HG03097 (cell line): ENCODE data around the gene ARIH2.

Experiments
- ATAC-seq: cut with Tn5 transposase; IDR thresholded peaks from one replicate; pipeline ENCODE4 v1.9.1; 2021; ENCODE audit not compliant: unreplicated experiment, low FRiP score

The ARIH2 gene

DNA sequence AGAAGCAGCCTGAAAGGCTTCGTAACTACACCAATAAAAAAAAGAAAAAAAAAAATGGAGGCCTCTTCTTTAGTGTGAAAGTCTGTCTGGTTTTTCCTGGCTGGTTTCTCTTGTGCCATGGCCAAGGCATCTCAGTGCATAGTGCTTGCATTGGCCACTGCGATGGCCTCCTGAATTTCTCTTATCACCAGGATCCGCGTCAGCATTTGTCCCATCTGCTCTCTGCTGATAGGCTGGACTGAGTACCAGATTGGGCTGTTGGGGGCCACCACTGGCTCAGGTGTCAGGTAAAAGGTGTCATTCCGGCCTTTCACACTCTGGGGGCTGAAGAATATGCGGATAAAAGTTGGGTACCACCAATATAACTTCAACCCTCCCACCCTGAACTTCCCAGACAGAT is 111.7 kb downstream of the ARIH2 start:
- ATAC-seq = no peak

DNA sequence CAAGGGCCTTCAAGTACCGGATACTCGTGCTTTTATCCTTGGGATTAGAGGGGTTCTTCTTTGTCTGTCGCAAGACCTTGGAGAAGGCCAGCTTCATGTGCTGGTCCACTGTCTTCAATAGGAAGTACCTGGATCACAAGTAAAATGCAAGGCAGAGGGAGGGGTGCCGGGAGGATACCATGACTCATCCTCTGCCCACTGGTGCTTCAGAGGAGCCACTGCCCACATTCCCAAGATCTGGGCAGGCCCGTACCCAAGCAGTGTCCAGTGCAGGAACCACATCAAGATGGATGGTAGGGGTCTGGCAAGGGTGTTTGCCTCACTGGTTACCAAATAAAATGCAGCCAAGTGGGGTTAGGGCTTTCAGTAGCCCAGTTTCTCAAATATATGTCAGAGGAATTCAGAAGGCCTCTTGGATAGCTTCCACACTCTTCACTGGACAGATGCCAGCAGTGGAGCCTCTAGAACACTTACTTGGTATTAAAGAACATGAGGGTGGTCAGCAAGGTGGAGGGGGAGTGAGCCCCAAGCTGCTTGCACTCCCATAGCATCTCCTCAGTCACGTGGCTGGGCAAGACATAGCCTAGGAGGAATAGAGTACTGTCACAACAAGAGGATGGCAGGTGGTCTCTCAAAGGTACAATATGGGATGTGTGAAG is 114.1 kb downstream of the ARIH2 start:
- no peak for ATAC-seq

DNA sequence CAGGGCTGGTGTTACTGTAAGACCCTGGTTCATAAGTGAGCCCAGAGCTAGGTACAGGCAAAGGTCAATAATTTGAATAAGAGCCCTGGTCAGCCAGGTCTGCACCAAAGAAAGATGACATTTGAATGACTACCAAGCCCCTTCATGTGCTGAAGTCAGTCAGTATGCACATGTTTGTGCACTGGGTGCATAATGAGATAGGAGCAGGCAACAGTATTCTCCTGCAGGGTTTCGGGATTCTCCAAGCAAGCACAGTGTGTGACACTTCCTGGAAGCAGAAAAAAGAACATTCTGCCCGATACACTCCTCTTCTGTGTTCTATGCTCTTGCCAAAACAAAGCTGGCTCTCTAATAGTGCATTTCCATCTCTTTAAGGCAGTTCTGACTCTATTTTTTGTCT is 116.0 kb downstream of the ARIH2 start:
- no peak for ATAC-seq

DNA sequence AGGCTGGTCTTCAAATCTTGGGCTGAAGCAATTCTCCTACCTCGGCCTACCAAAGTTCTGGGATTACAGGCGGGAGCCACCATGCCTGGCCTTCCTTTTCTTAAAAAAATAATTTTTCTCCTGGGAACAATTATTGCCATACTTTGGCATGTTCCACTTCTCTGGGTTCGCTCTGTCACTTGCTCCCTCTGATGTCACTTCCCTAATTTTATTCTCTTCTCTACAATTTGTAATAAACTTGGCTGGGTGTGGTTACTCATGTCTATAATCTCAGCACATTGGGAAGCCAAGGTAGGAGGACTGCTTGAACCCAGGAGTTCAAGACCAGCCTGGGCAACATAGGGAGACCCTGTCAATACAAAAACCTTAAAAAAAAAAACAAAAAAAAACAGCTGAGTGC is 116.6 kb downstream of the ARIH2 start:
- no peak for ATAC-seq
